GM18505 (cell line): ENCODE measurements around the gene HIVEP1.

Source experiments
- ATAC-seq: cut with Tn5 transposase; IDR thresholded peaks from one replicate; pipeline ENCODE4 v1.9.1; 2021; ENCODE audit not compliant: unreplicated experiment
- POLR2A ChIP-seq: IDR thresholded peaks from 4 replicates; pipeline ENCODE4 v1.6.1; 2011; ENCODE audit warnings: borderline replicate concordance; ENCODE audit not compliant: insufficient read depth, insufficient read length; ENCODE audit errors: extremely low read depth

The HIVEP1 gene

DNA sequence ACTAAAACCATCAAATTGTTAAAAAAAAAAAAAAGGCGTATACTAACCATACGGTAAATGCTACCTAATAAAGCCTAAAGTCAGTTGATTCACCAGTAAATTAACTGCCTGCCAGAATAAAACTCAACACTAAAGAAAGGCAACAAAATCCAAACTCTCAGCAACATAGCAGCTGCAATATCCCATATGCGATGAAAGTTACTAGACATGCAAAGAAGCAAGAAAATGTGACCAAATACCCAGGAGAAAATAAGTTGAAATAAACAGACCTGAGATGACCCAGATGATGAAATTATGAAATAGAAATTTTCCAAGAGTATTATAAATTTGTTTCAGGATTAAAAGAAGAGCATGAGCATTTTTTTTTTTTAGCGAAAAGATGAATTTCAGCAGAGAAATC is 174.4 kb downstream of the HIVEP1 start:
- TF ChIP-seq POLR2A, result no peak
- ATAC-seq, result no peak

DNA sequence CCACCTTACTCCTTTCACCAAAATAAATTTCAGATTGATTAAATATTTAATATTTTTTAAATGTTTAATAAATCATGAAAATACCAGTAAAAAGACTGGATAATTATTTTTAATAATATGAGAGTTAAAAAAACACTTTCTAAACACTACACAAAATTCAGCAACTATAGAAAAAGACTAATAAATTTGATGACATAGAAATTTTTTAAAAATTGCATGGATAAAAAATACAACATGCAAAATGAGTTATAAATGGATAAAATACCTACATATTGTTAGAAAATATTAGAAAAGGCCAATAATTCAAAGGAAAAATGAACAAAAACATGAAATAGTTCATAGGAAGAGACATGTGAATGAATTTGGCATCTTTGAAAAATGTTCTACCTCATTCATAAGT is 177.0 kb downstream of the HIVEP1 start:
- no peak for TF ChIP-seq POLR2A
- ATAC-seq, result no peak

DNA sequence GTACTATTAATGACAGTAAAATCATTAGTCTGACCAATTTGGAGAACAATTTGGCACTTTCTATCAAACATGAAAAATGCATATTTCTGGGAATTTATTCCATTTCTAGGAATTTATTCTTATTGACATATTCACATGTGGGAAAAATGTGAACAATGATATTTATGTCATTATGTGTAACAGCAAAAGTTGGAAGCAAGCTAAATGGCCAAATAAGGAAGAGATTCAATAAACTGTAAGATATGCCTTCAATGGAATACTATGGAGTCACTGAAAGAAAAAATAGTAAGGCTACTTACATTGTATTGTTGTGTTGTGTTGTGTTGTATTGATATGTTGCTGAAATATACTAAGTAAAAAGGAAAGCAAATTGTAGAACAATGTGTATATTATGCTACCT is 177.5 kb downstream of the HIVEP1 start:
- ATAC-seq, result no peak
- TF ChIP-seq POLR2A, result no peak

DNA sequence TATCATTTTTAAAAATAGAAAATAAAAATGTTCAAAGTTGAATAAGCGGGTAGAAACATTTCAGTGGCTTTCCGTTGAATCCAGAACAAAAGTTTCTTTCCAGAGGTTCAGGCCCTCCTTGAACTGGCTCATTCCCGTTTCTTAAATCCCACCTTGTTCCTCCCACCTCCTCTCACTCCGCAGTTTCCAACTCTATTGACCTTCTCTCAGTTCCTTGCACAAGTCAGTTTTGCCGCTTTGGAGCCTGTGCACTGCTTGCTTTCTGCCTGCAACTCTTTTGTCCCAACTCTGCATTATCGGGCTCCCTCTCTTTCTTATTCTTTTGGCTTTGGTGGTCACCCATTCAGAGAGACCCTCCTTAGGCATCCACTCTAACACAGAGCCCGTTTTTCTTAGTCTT is 178.1 kb downstream of the HIVEP1 start:
- TF ChIP-seq POLR2A, result no peak
- no peak for ATAC-seq

DNA sequence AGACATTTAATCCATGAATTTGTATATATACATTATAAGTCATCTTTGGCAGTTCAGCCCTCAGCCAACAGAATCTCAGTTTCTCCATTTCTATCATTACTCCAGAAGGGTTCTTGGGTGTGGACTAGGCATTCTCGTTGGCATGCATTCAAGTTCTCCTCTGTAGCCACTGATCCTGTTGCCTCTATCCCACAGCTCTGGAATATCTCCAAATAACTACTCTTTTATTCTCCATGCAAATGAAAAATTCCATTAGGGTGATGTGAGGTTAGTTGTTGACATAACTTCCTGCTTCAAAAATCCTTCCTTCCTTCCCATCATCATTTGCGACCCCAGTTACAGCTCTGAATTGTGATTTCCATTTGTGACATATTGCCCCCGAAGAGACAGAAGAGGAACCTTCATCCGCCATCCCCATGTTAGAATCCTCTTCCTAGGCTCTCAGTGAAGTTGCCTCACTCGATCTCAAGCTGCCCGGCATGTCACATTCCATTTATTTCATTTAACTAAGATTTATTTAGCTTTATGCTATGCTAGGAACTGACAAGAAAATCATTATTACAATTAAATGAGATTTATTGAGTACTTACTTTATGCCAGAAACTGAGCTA is 184.3 kb downstream of the HIVEP1 start:
- no peak for TF ChIP-seq POLR2A

DNA sequence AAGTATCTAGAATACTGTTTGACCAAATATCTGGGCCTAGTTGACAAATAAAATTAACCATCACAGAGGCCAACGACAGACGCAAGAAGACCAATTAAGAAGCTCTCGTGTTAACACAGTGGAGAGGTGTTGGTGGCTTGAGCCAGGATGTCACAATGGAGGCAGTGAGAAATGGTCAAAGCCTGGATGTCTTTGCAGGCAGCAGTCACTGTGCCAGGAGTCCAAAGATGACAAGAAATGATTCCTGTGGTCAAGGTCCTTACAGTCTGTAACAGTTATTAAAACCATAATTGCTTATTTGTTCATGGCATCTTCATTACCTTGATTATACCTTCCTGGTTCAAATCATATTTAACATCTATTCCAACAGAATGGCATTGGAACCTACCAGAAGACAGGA is 186.7 kb downstream of the HIVEP1 start:
- no peak for ATAC-seq
- TF ChIP-seq POLR2A, result no peak

More for the DNA sequence above, 184.3 kb downstream of the HIVEP1 start:
- ATAC-seq, result no peak

DNA sequence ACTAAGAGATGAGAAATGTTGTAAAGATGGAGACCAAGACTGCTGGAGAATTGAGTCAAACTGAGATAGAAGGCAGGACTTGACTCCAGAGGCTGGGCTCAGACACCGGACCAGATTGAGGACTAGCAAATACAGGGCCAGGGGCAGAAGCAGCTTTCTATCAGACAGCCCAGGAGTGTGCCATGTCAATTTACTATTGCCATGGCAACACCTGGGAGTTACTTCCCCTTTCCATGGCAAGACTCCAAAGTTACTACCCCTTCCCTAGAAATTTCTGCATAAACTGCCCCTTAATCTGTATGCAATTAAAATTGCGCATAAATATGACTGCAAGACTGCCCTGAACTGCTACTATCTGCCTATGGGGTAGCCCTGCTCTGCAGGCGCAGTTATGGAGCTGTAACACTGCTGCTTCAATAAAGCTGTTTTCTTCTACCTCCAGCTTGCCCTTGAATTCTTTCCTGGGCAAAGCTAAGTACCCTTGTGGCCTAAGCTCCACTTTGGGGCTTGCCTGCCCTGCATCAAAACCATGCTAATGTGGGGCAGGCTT is 188.0 kb downstream of the HIVEP1 start:
- no peak for ATAC-seq

DNA sequence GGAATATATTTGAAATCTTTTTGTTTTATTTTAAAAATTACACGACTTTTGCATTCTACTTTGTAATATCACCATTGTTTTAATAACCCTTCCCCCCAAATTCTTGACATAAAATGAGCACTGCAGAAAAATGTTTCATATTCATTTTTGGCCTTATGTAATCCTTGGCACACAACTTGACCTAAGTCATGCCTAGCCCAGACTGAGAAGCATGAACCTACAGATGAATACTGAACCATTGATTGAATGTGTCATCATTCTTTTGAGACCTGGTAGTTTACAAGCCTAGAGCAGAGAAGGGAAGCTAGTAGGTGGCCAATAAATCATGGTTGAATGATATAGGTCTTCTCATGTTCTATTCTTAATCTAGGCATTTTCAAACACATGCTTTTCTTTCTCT is 188.6 kb downstream of the HIVEP1 start:
- no peak for TF ChIP-seq POLR2A
- no peak for ATAC-seq

More for the DNA sequence above, 188.0 kb downstream of the HIVEP1 start:
- no peak for TF ChIP-seq POLR2A

DNA sequence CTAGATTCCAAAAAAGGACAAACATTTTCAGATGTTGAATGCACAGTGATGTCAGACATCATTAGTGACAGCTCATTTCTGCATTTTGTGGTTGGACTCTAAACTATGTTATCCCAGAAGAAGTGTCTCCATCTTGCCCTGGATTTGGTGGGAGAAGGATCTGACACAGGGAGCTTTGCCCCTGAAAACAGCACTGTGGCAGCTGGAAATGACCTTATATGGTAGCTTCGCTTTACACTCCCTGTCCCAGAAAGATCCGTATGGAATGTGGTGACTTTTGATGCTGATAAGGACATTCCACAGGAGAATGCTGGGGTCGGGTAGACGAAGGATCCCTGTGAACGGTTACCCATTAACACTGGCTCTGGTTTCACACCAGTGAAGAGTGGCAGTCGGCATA is 190.9 kb downstream of the HIVEP1 start:
- no peak for ATAC-seq
- no peak for TF ChIP-seq POLR2A

DNA sequence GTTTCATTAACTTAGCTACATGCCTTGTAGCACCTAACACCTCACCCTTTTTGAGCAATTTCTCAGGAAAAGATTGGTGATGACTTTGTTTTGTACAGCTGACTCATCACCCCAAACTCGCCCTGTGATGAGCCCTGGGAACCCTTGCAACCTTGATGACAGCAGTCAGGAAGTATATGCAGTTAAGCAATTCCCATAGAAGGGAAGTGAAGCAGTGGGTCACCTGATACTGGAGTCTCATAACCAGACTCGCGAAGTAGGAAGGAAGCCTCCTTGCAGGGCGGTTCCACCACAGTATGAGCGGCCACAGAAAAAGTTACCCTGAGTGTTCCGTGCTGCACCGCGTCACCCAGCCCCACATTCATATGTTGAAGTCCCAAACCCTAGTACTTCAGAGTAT is 196.1 kb downstream of the HIVEP1 start:
- ATAC-seq, result no peak
- no peak for TF ChIP-seq POLR2A

DNA sequence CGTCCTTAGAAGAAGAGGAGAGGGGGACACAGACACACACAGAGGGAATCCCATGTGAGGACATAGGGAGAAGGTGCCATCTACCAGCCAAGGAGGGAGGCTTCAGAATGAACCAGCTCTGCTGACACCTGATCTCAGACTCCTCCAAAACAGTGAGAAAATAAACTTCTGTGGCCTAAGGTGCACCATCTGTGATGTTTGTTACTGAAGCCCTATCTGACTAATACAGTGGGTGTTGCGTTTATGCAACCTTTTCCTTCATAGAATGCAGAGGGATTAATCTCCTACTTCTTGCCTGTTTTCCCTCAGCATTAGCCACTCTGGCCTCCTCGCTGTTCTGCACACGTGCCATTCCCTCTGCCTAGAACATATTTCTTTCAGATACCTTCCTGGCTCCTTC is 196.6 kb downstream of the HIVEP1 start:
- ATAC-seq, result no peak
- no peak for TF ChIP-seq POLR2A
